ENCODE results near the gene RIC3.

- TF ChIP-seq CTCF (conservative IDR thresholded peaks at IDR 0.05; ENCODE audit: low read depth, low read length) (no peak), EZH2 (IDR thresholded peaks at IDR 0.05; ENCODE audit: low read length, unreplicated experiment) (no peak), EZH2phosphoT487 (IDR thresholded peaks at IDR 0.05; ENCODE audit: borderline replicate concordance, low read length) (no peak)
These were observed 63.7 kb downstream of the RIC3 start for GRCh38 chr11:8105133-8105532.
